DND-41 (cell line): ENCODE measurements around the gene THSD4.

Experiments used
- CTCF ChIP-seq: IDR thresholded peaks from 2 replicates; pipeline ENCODE4 v1.5.1; 2012; ENCODE audit warnings: borderline replicate concordance, low read length, moderate library complexity, mild to moderate bottlenecking; ENCODE audit not compliant: poor library complexity, severe bottlenecking; ENCODE audit errors: extremely low read depth
- EZH2 ChIP-seq: IDR thresholded peaks from 3 replicates; pipeline ENCODE4 v1.6.1; 2012; ENCODE audit warnings: borderline replicate concordance, low read depth, mild to moderate bottlenecking, moderate library complexity, low read length, inconsistent platforms; ENCODE audit not compliant: severe bottlenecking

GRCh38 chr15:71338827-71339542 is 223.7 kb downstream of the THSD4 start:
- no peak for TF ChIP-seq CTCF
- no peak for TF ChIP-seq EZH2
